HG03439 (cell line): ENCODE measurements around the gene EIF4G1.

Experiments used
- ATAC-seq: cut with Tn5 transposase; IDR thresholded peaks from one replicate; pipeline ENCODE4 v1.9.1; 2021; ENCODE audit warnings: mild to moderate bottlenecking, moderate library complexity; ENCODE audit not compliant: unreplicated experiment

The EIF4G1 gene

GRCh38 chr3:184300378-184300720 lies 14.1 kb upstream of the EIF4G1 start:
- no peak for ATAC-seq

- ATAC-seq: no peak
Measured at GRCh38 chr3:184305577-184305976, 8.8 kb upstream of the EIF4G1 start.

- no peak for ATAC-seq
Measured at GRCh38 chr3:184306341-184306972, 7.9 kb upstream of the EIF4G1 start.

GRCh38 chr3:184307915-184308314 lies 6.5 kb upstream of the EIF4G1 start:
- no peak for ATAC-seq

GRCh38 chr3:184308744-184309143 lies 5.7 kb upstream of the EIF4G1 start:
- ATAC-seq: no peak

- no peak for ATAC-seq
Measured at GRCh38 chr3:184311633-184312032, 2.8 kb upstream of the EIF4G1 start.

GRCh38 chr3:184314700-184315542 lies 515 bp downstream of the EIF4G1 start:
- ATAC-seq: peak; percentile 34

- no peak for ATAC-seq
Measured at GRCh38 chr3:184315543-184315867, 1.1 kb downstream of the EIF4G1 start.

GRCh38 chr3:184315871-184316661 lies 1.7 kb downstream of the EIF4G1 start:
- no peak for ATAC-seq

GRCh38 chr3:184316792-184317191 lies 2.4 kb downstream of the EIF4G1 start:
- no peak for ATAC-seq

GRCh38 chr3:184317201-184317600 lies 2.8 kb downstream of the EIF4G1 start:
- ATAC-seq: no peak

- ATAC-seq: no peak
Measured at GRCh38 chr3:184320104-184320445, 5.7 kb downstream of the EIF4G1 start.

- no peak for ATAC-seq
Measured at GRCh38 chr3:184321666-184322065, 7.3 kb downstream of the EIF4G1 start.

GRCh38 chr3:184322731-184323487 lies 8.5 kb downstream of the EIF4G1 start:
- ATAC-seq: no peak

- no peak for ATAC-seq
Measured at GRCh38 chr3:184323696-184324095, 9.3 kb downstream of the EIF4G1 start.

GRCh38 chr3:184325269-184325668 lies 10.9 kb downstream of the EIF4G1 start:
- no peak for ATAC-seq

GRCh38 chr3:184325715-184326369 lies 11.4 kb downstream of the EIF4G1 start:
- ATAC-seq: no peak

- ATAC-seq: no peak
Measured at GRCh38 chr3:184327171-184327570, 12.8 kb downstream of the EIF4G1 start.

GRCh38 chr3:184328516-184328915 lies 14.1 kb downstream of the EIF4G1 start:
- no peak for ATAC-seq

- ATAC-seq: no peak
Measured at GRCh38 chr3:184332370-184333090, 18.1 kb downstream of the EIF4G1 start.
